ENCODE data around the gene IPMK. TPM values are rescaled to one million over a fixed set of nuclear protein-coding genes. Genes with fewer than 3 reads are reported as not detected.

Gene IPMK
- total RNA-seq, 1 experiment from 2014 or later = 7.2 TPM

- WGBS (ENCODE audit: extremely low coverage, insufficient read length, low lambda C conversion rate) = no CpG with 5 or more reads among the region's 5 CpGs
- H3K9me3 ChIP-seq (ENCODE audit: control insufficient read depth, low read depth, low read length) = no peaks in the 10 kb centered on the region
- H4K91ac ChIP-seq (ENCODE audit: insufficient read length, low read depth, low read length) = no peak overlapping the region
- peaks cover 2% of the 10 kb centered on the region; the same call in 1 of the 2 replicates for H3K4me1 ChIP-seq (ENCODE audit: insufficient read depth, low read length)
- H3K27ac ChIP-seq (ENCODE audit: insufficient read length, low read depth, low read length) = no peak overlapping the region
- no peak overlapping the region for H2AFZ ChIP-seq (ENCODE audit: low read length)
- H3K4me2 ChIP-seq (ENCODE audit: insufficient read depth, insufficient read length, low read length) = no peak overlapping the region
- no peak overlapping the region for H3T11ph ChIP-seq (ENCODE audit: low read length)
- no peaks in the 10 kb centered on the region for H3K79me1 ChIP-seq (ENCODE audit: insufficient read depth, low read depth, low read length, poor library complexity, severe bottlenecking)
- no peaks in the 10 kb centered on the region for H3K23me2 ChIP-seq (ENCODE audit: insufficient read length, low read depth, low read length, poor library complexity, severe bottlenecking)
- H2BK120ac ChIP-seq (ENCODE audit: low read depth, low read length, poor library complexity, severe bottlenecking) = no peak overlapping the region
- Mint-ChIP-seq H3K9me3 (peaks cover 25 to 27% of the 10 kb centered on the region in 2 experiments), H3K27me3 (ENCODE audit: low read depth) (no peaks in the 10 kb centered on the region), H3K27ac (peak overlapping the region in 1 of 3 experiments; percentile 82; a peak in 1 of 7 replicates), H3K4me1 (peaks cover 19 to 23% of the 10 kb centered on the region in 2 experiments), H3K4me3 (no peak overlapping the region), H3K36me3 (ENCODE audit: insufficient read depth in 1 of 3, low read depth in 3 of 3) (peaks cover 29 to 45% (median 42%) of the 10 kb centered on the region in 3 experiments)
- no peak overlapping the region for H3K9ac ChIP-seq (ENCODE audit: extremely low read depth, insufficient read length, low read length)
- H2BK20ac ChIP-seq (ENCODE audit: low read depth, low read length, poor library complexity, severe bottlenecking) = no peak overlapping the region
- H3K18ac ChIP-seq (ENCODE audit: insufficient read length, low read depth, low read length) = no peak overlapping the region
- H2BK15ac ChIP-seq (ENCODE audit: low read depth, low read length) = no peak overlapping the region
- no peak overlapping the region for H2BK12ac ChIP-seq (ENCODE audit: insufficient read length, low read depth, low read length)
- no peaks in the 10 kb centered on the region for H3K79me2 ChIP-seq (ENCODE audit: insufficient read depth, low read length)
- H3K27me3 ChIP-seq (ENCODE audit: insufficient read depth, low read length) = no peaks in the 10 kb centered on the region
- H4K5ac ChIP-seq (ENCODE audit: insufficient read length, low read depth, low read length) = no peak overlapping the region
- H3K4ac ChIP-seq (ENCODE audit: low read depth, low read length) = no peak overlapping the region
- H3K14ac ChIP-seq (ENCODE audit: insufficient read depth, low read length) = no peak overlapping the region
- no peak overlapping the region for H4K8ac ChIP-seq (replicated peaks; ENCODE audit: insufficient read length, low read depth, low read length)
- no peak for DNase-seq
- no peaks in the 10 kb centered on the region for H4K20me1 ChIP-seq (ENCODE audit: control insufficient read depth, insufficient read depth, insufficient read length)
- no peak for TF ChIP-seq CTCF (conservative IDR thresholded peaks at IDR 0.05)
- H2BK5ac ChIP-seq (ENCODE audit: insufficient read length, low read length) = no peak overlapping the region
- H2AK5ac ChIP-seq (ENCODE audit: insufficient read length, low read length) = no peak overlapping the region
- no peak overlapping the region for H3K23ac ChIP-seq (ENCODE audit: insufficient read length, low read depth, low read length)
- no peak overlapping the region for H3K56ac ChIP-seq (ENCODE audit: insufficient read length, low read depth, low read length)
These were observed 28.0 kb downstream of the IPMK start for GRCh38 chr10:58239561-58240169.
